HCT116 (cell line): ENCODE data around the gene RBP5.

ENCODE experiments used
- EGR1 ChIP-seq: IDR thresholded peaks from 2 replicates; pipeline ENCODE4 v1.6.1; 2012; ENCODE audit warnings: low read depth
- EZH2 ChIP-seq: fragments of 200-600 bp; sonication (generic); IDR thresholded peaks from 2 replicates; pipeline ENCODE4 v1.6.1; 2017; ENCODE audit warnings: antibody characterized with exemption, mixed run types
- EZH2phosphoT487 ChIP-seq: fragments of 200-600 bp; IDR thresholded peaks from 2 replicates; pipeline ENCODE4 v1.6.1; 2018; ENCODE audit warnings: antibody characterized with exemption, borderline replicate concordance
- POLR2A ChIP-seq: IDR thresholded peaks from 2 replicates; pipeline ENCODE4 v1.7.0; 2011; ENCODE audit warnings: borderline replicate concordance; ENCODE audit not compliant: insufficient read depth, insufficient read length; ENCODE audit errors: extremely low read depth
- POLR2AphosphoS5 ChIP-seq: IDR thresholded peaks from 2 replicates; pipeline ENCODE4 v1.6.1; 2011; ENCODE audit warnings: mild to moderate bottlenecking, low read depth, low read length, moderate library complexity
- RAD21 ChIP-seq: IDR thresholded peaks from 2 replicates; pipeline ENCODE4 v1.6.1; 2012; ENCODE audit warnings: low read depth, mild to moderate bottlenecking
- SRF ChIP-seq: IDR thresholded peaks from 2 replicates; pipeline ENCODE4 v1.6.1; 2012; ENCODE audit warnings: low read depth
- YY1 ChIP-seq: IDR thresholded peaks from 2 replicates; pipeline ENCODE4 v1.6.1; 2011; ENCODE audit warnings: low read length, low read depth, moderate library complexity, mild to moderate bottlenecking; ENCODE audit not compliant: insufficient replicate concordance; ENCODE audit errors: extremely low read depth
- ZNF274 ChIP-seq: fragments of 200-500 bp; sonication (Bioruptor generic); IDR thresholded peaks from 2 replicates; pipeline ENCODE4 v1.6.1; 2014; ENCODE audit warnings: mild to moderate bottlenecking, low read depth, low read length, inconsistent platforms
- TF ChIP-seq, protein P1 (sequence below), 3 experiments: fragments of 200-600 bp in 1 of 3; sonication (generic) in 1 of 3; IDR thresholded peaks in 2 of 3; conservative IDR thresholded peaks in 1 of 3; 2 replicates each; pipeline ENCODE4 v1.5.1; 2012 to 2017; ENCODE audit warnings: low read depth in 2 of 3, low read length in 2 of 3, antibody characterized with exemption in 1 of 3, borderline replicate concordance in 1 of 3, control low read depth in 1 of 3, mild to moderate bottlenecking in 1 of 3, mixed read lengths in 1 of 3, mixed run types in 1 of 3, moderate library complexity in 1 of 3; ENCODE audit not compliant: insufficient read depth in 1 of 3
- TF ChIP-seq, protein P2 (sequence below): IDR thresholded peaks from 2 replicates; pipeline ENCODE4 v1.6.1; 2012; ENCODE audit warnings: low read depth

GRCh38 chr12:7157391-7157790 is 28.7 kb upstream of the RBP5 start:
- no peak for TF ChIP-seq POLR2A
- TF ChIP-seq YY1 = no peak
- TF ChIP-seq POLR2AphosphoS5 = no peak
- TF ChIP-seq, protein P1, sequence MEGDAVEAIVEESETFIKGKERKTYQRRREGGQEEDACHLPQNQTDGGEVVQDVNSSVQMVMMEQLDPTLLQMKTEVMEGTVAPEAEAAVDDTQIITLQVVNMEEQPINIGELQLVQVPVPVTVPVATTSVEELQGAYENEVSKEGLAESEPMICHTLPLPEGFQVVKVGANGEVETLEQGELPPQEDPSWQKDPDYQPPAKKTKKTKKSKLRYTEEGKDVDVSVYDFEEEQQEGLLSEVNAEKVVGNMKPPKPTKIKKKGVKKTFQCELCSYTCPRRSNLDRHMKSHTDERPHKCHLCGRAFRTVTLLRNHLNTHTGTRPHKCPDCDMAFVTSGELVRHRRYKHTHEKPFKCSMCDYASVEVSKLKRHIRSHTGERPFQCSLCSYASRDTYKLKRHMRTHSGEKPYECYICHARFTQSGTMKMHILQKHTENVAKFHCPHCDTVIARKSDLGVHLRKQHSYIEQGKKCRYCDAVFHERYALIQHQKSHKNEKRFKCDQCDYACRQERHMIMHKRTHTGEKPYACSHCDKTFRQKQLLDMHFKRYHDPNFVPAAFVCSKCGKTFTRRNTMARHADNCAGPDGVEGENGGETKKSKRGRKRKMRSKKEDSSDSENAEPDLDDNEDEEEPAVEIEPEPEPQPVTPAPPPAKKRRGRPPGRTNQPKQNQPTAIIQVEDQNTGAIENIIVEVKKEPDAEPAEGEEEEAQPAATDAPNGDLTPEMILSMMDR (IDR thresholded peaks at IDR 0.05 in 2 of 3, conservative IDR thresholded peaks at IDR 0.05 in 1 of 3; ENCODE audit: borderline replicate concordance in 1 of 3, insufficient read depth in 1 of 3, low read depth in 2 of 3, low read length in 2 of 3) = no peak
- no peak for TF ChIP-seq SRF
- TF ChIP-seq EGR1 = no peak
- TF ChIP-seq EZH2 = no peak
- no peak for TF ChIP-seq RAD21
- no peak for TF ChIP-seq ZNF274
- TF ChIP-seq, protein P2, sequence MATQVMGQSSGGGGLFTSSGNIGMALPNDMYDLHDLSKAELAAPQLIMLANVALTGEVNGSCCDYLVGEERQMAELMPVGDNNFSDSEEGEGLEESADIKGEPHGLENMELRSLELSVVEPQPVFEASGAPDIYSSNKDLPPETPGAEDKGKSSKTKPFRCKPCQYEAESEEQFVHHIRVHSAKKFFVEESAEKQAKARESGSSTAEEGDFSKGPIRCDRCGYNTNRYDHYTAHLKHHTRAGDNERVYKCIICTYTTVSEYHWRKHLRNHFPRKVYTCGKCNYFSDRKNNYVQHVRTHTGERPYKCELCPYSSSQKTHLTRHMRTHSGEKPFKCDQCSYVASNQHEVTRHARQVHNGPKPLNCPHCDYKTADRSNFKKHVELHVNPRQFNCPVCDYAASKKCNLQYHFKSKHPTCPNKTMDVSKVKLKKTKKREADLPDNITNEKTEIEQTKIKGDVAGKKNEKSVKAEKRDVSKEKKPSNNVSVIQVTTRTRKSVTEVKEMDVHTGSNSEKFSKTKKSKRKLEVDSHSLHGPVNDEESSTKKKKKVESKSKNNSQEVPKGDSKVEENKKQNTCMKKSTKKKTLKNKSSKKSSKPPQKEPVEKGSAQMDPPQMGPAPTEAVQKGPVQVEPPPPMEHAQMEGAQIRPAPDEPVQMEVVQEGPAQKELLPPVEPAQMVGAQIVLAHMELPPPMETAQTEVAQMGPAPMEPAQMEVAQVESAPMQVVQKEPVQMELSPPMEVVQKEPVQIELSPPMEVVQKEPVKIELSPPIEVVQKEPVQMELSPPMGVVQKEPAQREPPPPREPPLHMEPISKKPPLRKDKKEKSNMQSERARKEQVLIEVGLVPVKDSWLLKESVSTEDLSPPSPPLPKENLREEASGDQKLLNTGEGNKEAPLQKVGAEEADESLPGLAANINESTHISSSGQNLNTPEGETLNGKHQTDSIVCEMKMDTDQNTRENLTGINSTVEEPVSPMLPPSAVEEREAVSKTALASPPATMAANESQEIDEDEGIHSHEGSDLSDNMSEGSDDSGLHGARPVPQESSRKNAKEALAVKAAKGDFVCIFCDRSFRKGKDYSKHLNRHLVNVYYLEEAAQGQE = no peak
- TF ChIP-seq EZH2phosphoT487 = no peak
